ENCODE data around the gene TNFRSF14.

TNFRSF14 gene

GRCh38 chr1:2604156-2604843 lies 48.1 kb downstream of the TNFRSF14 start:
- no peak for DNase-seq

- DNase-seq: no peak
Measured at GRCh38 chr1:2604844-2605508, 48.8 kb downstream of the TNFRSF14 start.

GRCh38 chr1:2605509-2606395 lies 49.6 kb downstream of the TNFRSF14 start:
- DNase-seq: no peak

- no peak for DNase-seq
Measured at GRCh38 chr1:2606396-2606880, 50.3 kb downstream of the TNFRSF14 start.

GRCh38 chr1:2606881-2607621 lies 50.9 kb downstream of the TNFRSF14 start:
- no peak for DNase-seq

GRCh38 chr1:2607641-2608091 lies 51.5 kb downstream of the TNFRSF14 start:
- DNase-seq: no peak

GRCh38 chr1:2609319-2610035 lies 53.3 kb downstream of the TNFRSF14 start:
- DNase-seq: no peak

GRCh38 chr1:2610036-2610959 lies 54.1 kb downstream of the TNFRSF14 start:
- DNase-seq: no peak

- no peak for DNase-seq
Measured at GRCh38 chr1:2611031-2611501, 54.9 kb downstream of the TNFRSF14 start.

- DNase-seq: no peak
Measured at GRCh38 chr1:2611621-2612437, 55.7 kb downstream of the TNFRSF14 start.

GRCh38 chr1:2612591-2613365 lies 56.6 kb downstream of the TNFRSF14 start:
- DNase-seq: no peak
